Anterior cingulate cortex (tissue), 58 donors: Measurements from ENCODE around the gene TUBA1C.

Experiments used
- DNase-seq, 58 donors: peaks; one replicate each; lab custom pipeline; 2025; lab: John Stamatoyannopoulos, UW

TUBA1C gene

DNA sequence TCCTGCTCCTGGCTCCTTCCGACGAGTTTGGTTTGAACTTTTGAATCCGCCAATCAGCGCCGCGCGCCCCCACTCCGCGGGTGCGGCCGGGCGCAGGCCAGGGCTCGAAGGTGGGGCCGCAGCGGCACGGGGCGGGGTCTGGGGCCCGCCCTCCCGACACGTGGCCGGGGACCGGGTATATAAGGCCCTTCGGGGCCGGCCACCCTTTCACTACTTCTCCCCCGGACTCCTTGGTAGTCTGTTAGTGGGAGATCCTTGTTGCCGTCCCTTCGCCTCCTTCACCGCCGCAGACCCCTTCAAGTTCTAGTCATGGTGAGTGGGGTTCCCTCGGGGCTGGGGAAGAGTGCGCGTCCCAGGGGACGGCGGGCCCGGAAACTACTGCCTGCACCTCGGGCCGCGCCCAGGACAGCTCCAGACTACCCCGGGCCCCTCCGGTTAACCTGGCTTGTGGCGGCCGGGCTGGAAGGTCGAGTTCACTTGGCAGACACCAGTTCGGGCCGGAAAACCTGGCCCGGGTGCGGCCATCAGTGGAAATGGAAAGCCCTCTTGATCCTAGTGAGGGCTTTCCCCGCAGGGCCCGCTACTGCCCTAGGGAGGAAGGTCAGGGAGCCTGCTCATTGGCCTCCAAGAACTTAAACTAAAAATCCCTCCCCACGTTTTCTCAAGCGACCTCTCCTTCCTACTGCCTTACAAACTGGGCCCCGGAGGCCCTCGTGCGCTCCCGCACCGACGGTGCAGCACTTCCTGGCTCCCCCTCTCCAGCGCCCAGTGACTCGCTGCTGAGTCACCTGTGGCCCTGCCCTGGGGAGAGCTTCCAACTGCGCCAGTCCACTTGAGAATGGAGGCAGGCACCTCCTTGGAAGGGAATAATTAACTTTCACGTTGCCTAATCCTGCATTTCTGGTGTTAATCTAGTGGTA lies at the start of gene TUBA1C:
TUBA1C (plus strand) TSS at position 210 of the 920 bp plus-strand sequence; CDS start at position 310, 100 bp downstream.
- peak in 48 of 58 donors; percentile 3 to 79 (median 32) for DNase-seq

DNA sequence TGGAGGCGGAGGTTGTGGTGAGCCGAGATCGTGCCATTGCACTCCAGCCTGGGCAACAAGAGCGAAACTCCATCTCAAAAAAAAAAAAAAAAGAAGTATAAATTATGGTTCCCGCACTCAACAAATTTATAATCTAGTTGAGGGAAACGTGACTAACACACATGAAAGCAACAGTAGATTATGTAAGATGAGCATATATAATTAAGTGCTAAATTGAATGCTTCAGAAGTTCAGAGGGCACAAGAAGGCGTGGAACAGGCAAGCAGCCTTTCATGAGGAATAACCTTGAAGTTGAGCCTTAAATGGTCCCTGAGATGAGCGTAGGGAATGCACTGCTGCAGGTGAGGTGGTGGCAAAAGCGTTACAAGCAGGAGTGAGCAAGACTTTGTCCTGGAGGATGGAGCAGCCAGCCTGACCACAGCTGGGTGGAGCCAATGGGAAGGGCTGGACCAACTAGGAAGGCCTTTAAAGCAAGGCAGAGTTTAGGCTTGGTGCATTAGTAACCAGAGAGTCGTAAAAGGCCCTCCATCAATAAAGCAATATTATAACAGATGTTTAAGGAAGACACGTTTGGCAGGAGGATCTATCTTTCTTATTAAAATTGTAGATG lies 45.4 kb upstream of the TUBA1C start:
- no peak for DNase-seq

DNA sequence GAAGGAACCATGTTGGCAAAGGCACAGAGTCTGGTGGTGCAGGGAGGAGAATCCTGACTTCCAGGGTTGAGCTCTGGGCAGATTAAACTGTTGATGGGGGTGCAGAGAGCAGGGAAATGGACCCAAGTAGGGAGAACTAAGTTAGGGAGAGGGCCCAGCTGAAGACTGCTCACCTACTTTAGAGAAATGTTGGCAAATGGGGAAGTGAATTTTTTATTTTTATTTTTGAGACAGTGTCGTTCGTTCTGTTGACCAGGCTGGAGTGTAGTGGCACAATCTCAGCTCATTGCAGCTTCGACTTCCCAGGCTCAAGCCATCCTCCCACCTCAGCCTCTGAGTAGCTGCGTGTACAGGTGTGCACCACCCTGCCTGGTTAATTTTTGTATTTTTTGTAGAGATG lies 43.9 kb upstream of the TUBA1C start:
- DNase-seq, result no peak

DNA sequence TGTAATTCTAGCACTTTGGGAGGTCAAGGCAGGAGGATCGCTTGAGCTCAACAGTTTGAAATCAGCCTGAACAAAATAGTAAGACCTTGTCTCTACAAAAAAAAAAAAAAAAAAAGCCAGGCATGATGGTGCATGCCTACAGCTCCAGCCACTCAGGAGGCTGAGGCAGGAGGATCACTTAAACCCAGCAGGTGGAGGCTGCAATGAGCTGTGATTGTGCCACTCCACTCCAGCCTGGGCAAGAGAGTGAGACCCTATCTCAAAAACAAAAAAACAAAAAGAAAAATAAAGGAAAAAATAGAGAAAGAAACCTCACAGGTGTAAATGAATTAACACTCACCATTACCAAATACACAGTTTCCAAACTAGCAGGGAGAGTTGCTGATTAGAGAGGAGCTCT lies 41.8 kb upstream of the TUBA1C start:
- DNase-seq, result no peak

DNA sequence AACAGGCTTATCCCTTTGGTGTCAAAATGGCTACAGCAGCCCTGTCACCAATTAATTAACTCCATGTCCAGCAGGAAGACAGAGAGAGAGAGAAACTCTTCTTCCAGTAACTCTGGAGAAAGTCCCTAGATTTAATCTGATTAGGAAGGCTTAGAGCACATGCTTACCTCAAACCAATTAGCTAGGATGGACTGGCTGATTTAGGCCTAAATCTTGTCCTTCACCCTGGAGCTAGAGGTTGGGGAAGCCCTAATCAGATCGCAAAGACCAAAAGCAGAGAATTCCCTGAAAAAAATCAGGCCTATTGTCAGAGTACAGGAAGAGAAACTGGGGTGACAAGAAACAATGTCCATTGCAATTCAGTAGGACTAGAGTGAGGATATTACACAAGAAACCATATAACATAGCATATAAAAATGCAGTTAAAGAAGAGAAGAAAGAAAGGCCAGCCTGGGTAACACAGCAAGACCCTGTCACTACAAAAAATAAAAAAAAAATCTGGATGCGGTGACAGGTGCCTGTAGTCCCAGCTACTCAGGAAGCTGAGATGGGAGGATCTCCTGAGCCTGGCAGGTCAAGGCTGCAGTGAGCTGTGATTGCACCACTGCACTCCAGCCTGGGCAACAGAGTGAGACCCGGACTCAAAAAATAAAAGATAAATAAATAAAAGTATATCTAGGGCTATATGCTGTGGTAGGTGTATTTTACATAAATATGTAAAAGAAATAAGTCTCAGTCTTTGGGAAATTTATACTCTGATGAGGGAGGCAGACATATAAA lies 41.1 kb upstream of the TUBA1C start:
- DNase-seq, result no peak

DNA sequence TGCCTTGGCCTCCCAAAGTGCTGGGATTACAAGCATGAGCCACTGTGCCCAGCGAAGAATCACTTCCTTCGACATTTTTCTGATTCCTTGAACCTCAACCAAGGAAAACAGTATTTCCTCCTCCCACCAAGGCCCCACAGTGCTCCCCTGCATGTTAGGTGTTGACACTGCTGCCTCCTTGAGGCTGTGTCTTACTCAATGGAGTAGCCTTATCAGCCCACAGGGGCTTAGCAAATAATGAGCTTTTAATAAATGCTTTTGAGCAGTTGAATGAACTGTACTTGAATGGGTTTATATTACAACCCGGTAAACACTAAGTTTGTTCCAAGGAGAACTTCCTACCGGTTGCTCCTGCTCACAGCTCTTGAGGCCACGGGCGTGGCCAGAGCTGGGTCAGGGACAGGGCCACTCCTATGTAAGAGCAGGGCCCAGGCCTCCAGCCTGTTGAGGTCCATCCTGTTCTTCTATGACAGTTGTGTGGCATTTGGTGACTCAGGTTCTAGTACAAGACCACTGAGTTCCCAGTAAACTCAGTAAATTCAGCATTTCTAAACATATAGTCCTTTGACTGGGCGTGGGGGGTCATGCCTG lies 39.2 kb upstream of the TUBA1C start:
- no peak for DNase-seq

DNA sequence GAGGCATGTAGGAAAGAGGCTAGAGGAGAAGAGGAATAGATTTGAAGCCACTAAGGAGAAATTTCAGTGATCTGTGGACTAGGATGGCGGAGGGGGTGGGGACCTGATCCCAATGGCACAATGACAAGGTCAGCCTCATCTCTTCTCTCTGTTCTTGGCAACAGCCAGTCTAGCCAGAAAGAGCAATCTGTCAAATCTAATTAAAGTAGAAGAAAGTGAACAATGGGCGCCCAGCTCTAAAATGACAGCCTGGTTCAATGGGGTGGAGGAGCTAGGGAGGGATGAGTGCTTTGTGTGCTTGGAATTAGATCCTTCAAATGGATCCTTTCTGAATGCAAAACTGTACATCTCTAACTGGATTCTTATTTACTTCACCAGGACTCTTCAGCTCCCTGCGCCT lies 37.2 kb upstream of the TUBA1C start:
- peak in 2 of 58 donors; percentile 6 to 8 for DNase-seq

DNA sequence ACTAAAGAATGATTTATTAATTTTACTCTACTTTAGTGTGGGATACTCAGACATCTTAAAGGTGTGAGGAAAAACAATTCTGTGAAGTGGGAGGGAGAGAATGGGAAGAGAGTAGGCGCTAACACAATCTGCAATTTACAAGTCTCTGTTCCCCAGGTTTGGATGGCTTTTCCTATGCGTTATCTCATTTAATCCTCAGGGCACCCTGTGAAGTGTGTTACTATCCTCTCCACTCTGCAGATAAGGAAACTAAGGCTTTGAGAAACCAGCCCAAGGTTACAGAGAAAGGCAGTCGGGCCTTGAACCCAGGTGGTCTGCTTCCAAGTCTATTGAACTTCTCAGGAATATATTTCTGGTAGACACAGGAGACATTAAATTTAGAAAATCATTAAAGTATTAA lies 36.2 kb upstream of the TUBA1C start:
- DNase-seq, result no peak

DNA sequence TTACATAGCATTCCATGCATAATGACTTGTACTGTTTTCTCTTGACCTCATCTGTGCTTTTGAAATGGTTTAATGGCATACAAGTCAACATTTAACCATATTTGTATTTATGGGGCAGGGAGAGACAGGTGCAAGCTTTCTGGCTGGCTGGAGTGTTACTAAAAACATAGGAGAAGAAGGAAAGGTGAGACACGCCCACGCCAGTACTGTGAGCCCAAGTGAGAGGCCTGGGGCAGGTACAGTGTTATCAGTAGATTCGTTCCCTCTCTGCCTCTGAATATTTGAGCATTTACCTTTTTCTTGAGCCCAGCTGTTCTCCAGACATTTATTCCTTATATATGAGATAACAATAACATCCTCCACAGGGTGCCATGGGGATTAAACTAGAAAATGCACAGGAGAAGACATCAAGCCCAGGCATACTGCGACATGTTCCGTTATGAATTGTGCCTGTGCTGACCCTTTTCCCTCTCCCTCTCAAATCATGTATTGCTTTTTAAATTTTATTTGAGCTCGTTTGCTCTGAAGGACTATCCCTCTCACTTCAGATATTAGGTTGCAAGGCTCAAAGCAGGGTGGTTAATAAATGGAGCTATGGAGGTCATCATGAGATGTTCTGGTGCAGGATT lies 34.6 kb upstream of the TUBA1C start:
- no peak for DNase-seq

DNA sequence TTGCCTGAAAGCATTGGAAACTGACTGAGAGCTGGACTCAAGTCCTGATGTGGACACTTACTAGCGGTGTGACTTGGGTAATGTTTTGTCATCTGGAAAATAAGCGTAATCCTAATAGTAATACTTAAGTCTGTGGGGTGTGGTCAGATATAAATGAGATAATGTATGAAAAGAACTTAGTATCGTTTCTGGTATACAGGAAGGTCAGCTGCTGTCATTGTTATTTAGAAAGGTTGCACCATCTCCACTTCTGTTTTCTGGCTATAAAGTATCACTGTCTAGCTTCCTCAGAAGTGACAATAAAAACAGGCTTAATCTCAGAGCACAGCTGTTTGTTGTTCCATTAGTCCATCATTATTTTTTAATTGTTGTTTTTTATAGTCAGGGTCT lies 34.1 kb upstream of the TUBA1C start:
- DNase-seq, result no peak

DNA sequence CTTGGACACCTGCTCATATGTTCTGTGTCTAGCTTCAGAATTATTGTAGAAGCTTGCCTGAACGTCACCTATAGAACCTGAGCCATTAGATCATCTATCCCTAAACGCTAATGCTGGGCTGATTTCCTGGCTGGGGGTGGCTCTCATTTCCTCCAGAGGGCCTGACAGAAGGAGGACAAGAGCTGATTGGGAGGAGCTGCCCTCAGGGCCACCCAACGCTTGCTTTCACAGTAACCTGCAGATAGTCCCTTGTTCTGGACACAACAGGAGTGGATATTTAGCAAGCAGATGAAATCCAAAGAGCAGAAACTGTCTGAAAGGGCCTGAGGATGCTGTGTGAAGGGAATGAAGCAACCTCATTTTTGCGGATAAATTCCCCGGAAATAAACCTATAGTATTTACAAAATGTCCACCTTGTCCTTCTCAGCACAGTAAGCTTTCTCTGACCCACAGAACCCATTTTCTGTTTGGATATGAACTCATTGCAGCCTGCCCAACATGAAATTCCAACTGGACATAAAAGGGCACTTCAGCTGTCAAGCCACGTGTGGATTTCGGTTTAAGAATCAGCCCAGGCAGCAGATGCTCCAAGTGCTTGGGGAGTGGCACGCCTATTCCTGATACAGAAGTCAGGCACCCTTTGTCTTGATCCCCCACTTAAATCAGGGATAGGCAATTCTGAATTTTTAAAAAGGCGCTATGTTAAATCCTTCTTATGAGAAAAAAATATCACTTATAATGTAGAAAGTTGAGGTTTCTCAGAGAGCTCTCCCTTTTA lies 32.8 kb upstream of the TUBA1C start:
- peak in 3 of 58 donors; percentile 15 to 24 (median 15) for DNase-seq

DNA sequence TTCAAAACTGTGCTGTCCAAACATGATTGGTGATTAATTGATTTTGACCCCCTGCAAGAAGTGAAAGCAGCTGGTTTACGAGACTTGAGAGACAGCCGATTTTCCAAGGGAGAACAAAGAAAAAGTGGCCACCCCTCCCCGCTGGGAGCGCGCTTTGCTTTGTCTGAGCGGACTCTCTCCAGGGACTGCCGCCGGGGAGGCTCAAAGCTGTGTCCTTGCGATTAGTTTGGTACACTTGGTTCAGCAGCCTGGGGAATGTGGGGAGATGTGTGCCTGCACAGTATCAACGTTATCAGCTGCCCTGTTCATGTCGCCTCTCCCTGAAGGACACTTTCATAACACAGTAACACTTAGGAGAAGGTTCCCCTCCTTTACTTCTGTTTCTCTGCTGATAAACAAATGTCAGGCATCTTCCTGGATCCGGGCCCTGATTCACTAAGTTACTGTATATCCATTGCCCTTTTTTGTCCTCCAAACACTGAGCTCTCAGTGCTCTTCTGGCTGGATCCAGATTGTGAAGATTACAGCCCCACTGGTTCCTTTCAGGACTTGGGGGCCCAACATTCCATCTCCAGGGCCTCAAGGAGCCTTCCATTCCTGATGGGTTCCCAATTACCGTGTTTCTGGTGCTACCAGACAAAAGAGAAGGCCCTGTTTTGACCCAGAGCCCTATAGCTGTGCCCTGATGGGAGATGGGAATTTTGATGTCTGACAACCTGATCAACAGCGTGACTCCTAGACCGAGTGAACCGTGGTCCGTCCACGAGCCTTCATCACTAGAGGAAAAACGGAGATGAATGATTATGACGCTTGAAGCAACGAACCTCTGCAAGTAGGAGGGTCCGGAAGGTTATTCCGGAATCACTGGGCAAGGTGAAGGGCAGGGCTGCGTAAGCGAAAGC lies 31.7 kb upstream of the TUBA1C start:
- DNase-seq, result peak in 57 of 58 donors; percentile 3 to 84 (median 58)

DNA sequence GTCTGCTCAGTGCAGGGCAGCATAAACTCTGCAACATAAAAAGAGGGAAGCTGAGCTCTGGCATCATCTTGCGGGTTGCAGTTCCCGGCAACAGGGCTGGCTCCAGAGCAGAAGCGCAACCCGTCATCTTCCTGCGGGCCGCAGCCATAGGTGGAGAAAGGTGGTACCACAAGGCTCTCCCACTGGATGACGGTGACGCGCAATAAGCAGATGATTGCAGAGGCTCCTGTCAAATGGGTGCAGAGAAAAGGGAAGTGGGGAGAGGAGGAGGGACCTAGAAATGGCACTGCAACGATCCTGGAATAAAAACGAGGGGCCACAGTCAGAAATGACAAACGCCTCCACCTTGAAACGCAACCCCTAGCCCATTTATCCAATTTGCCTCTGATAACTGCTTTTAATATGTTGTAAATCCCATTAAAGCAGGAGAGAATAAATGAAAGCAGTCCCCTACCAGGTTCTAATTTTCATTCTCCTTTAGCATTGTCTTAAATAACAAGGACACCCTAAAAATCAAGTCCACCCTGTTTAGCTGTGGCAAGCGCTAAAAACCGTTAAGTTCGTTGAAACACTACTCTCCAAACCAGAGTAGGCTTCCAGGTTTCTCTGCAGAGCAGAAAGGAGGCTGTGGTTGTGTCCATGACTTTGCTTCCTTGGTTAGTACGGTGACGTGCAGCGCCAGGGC lies 30.9 kb upstream of the TUBA1C start:
- peak in 56 of 58 donors; percentile 32 to 91 (median 72) for DNase-seq

DNA sequence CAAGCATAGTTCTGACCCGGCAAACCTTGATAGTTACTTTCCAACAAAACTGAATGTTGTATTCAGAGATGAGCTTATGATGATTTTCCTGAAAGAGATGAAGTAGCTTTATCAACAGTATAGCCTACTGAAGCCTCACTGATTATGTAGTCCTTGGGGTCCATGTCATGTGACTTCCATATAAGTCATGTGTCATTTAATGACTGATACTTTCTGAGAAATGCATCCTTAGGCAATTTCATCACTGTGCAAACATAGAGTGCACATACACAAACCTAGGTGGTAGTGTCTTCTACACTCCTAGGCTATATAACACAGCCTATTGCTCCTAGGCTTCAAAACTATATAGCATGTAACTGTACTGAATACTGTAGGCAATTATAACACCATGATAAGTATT lies 28.5 kb upstream of the TUBA1C start:
- DNase-seq, result no peak

DNA sequence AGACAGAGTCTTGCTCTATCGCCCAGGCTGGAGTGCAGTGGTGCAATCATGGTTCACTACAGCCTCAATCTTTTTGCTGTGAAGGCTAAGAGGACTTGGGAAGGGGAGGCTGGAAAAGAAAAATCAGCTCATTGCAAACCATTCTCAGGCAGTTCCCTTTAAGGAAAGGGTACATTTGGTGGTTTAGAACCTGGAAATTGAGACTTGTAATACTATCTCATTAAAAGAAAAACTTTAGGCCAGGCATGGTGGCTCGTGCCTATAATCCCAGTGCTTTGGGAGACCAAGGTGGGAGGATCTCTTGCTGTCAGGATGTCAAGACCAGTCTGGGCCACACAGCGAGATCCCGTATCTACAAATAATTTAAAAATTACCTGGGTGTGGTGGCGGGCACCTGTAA lies 21.3 kb upstream of the TUBA1C start:
- no peak for DNase-seq

DNA sequence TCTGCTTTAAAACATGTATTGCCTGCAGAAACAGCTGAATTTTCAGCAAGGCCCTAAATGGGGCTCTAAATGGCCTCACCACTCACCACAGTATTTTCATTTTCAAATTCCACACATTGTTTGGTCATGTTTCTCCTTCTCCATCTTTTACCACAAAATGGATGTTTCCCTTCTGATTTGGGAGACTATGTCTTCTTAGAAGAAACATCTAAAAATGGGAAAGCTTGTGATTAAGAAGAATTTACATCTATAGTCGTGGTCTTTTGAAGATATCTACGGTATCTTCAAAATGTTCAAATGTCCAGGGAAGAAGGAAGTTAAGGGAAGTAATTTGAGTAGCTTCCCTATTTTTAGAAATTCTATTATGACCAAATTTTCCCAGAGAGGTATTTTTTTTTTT lies 20.7 kb upstream of the TUBA1C start:
- no peak for DNase-seq

DNA sequence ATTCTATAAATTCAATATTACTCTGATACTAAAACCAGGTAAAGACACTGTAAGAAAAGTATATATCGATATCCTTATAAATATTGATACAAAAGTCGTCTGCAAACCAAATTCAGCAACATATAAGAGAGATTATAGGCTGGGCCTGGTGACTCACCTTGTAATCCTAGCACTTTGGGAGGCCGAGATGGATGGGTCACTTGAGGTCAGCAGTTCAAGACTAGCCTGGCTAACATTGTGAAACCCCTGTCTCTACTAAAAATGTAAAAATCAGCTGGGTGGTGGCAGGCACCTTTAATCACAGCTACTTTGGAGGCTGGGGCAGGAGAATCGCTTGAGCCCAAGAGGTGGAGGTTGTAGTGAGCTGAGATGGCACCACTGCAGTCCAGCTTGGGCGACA lies 13.5 kb upstream of the TUBA1C start:
- no peak for DNase-seq
